Activated gamma-delta T cell treated with anti-CD3 and anti-CD28 coated beads, Interleukin-2, amount 50 U/mL, for 16 hours (primary cell): Measurements from ENCODE around the gene QSOX1.

Experiments used
- DNase-seq: peaks from one replicate; pipeline ENCODE4 v3.0.0-alpha.2; 2020; ENCODE audit warnings: low read depth

Gene QSOX1

GRCh38 chr1:180169640-180170195, 15.0 kb downstream of the QSOX1 start:
- no peak for DNase-seq

DNA sequence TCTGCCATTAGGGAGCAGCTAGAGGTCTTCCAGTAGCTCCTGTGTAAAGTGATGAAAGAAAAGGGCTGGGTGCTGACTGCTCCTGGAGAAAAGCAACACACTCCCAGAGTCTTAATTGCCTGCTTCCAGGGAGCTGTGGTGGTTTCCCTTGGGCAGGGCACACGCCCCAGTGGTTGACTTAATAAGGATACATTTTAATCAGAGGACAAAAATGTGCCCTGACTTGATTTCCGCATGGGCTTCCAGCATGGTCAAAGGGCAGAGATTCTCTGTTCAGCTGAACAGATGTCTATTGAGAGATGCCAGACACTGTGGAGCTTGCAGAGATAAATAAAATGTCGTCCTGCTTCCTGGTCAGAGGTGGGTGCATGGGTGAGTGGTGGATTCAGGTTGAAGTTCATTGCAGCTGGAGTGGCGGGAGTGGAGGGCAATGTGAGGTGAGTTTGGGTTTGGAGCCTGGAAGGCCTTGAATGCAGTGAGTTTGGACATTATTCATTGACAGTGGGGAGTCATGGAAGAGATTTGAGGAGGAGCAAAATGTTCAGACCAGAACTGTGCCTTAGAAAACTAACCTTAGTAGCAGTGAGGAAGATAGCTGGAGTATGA, 16.0 kb downstream of the QSOX1 start:
- no peak for DNase-seq

DNA sequence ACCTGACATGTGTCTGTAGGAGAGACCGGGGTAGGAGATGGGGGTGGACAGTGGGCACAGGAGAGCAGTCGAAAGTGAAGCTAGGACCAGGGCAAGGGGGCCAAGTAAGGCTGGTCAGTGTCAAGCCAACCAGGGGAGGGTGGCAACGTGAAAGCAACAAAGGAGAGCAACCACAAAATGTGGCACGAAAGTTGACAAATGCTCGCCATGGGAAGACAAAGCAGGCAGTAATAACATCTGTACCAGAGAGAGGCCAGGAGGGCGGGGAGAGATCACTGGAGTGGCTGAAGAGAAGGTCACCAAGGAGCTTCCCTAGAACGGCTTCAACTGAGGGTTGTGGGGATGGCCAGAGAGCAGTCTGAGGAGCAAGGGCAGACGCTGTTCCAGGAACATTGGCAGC, 17.0 kb downstream of the QSOX1 start:
- no peak for DNase-seq

DNA sequence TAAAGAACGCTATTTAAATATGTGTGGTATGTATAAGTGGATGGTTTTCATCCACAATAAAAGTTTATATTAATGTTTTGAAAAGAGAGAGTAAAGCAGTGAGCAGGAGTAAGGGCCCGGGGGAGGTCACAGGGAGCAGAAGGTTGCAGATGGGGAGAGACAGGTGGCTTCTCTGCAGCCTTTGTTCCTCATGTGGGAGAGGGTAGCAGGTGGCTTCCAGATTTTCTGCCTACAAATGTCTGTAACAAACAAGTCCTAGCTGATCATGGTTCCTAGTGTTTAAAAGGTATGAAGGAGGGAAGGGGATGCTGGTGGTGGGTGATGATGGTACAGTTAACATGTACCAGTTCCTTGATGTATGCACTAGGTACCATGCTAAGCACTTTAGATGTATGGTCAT, 18.8 kb downstream of the QSOX1 start:
- no peak for DNase-seq

- DNase-seq = no peak
Measured at GRCh38 chr1:180173952-180174351, 19.3 kb downstream of the QSOX1 start.

GRCh38 chr1:180175291-180175690, 20.6 kb downstream of the QSOX1 start:
- no peak for DNase-seq

DNA sequence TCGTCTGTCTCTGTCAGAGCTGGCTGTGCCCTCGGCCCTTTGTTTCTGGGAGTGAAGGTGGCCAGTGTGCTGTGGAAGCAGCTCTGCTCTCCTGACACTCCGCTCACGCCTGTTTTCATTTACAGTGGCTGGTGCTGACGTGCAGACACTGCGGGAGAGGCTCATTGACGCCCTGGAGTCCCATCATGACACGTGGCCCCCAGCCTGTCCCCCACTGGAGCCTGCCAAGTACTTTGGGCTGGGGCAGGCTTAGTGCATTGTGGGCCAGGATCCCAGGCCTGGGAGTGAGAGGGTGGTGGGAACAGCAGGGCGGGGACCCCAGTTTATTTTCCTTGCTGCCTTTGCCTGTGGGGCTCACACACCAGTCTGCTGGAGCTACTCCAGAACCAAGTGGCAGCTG, 21.1 kb downstream of the QSOX1 start:
- DNase-seq = no peak

DNA sequence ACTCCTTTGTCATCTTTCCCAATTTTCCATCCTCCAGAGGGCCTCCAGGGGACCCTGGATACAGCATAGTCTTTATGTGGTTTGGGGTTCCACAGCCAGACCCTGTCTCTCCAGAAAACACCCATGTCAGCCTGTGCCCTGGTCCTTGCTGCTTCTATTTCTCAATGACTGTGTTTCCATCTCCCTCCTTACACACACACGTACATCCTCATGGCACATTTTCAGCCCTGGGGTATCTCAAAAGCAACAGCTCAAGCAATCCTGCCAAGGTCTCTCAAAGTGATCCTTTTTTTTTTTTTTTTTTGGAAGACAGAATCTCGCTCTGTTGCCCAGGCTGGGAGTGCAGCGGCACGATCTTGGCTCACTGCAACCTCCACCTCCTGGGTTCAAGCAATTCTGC, 22.3 kb downstream of the QSOX1 start:
- DNase-seq = no peak

GRCh38 chr1:180177931-180178330, 23.3 kb downstream of the QSOX1 start:
- no peak for DNase-seq

DNA sequence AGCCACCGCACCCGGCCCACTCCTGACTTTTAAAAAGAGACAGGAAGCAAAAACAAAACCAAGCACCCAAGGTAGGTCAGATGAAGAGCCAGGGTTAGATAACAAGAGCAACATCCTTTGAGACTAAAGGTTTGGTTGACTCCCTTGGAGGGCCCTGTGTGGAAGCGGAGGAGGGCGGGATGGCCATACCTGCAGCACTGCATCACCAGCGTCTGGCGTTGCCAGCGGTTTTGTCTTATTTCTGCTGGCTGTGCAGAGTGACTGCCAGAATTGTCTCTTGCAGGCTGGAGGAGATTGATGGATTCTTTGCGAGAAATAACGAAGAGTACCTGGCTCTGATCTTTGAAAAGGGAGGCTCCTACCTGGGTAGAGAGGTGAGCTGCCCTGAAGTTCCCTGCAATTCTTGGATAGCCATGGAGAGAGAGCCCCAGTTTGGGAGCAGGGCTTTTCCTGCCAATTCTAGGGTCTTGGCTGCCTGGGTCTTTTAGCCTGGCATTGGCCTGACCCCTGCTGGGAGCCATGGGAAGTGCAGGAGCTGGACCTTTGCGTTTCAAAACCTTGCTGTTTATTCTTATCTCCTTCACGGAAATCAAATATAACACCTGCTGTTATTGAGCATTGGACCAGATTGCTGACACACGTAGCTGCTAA, 24.0 kb downstream of the QSOX1 start:
- peak; percentile 39 for DNase-seq

DNA sequence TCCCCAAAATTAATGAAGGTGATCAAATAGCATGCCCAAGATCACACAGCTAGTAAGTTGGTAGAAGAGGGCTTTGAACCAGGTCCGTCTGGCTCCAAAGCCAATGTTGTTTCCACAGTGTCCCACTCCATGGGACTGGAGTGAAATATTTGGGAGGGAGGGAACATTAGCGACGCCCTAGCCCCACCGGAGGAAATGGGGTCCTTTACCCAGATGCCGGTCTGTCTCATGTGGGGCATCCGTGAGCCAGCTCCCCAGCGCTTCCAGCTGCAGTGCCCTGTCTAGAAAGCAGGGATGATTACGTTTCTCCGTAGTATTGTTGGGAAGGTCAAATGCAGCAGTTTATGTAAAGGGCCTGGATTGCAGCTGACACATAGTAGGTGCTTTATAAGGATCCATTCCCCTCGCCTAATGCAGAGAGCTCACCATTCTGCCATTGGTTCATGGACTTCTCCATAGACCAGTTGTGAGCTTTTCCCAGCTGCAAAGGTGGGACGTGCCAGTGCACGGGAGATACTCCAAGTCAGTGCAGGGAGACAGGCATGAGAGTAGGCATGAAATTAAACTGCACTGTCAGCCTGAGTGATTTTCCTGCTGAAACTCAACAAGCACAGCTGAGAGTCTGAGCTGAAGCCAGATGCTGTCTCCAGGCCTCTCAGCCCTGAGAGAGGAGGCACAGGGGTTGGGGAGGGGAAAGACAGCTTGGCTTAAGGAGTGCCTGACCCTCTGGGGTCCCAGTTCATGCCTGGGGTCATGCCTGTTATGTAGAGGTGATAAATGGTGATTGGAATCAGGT, 24.7 kb downstream of the QSOX1 start:
- DNase-seq = no peak

GRCh38 chr1:180181048-180181447, 26.4 kb downstream of the QSOX1 start:
- no peak for DNase-seq

GRCh38 chr1:180181996-180182642, 27.4 kb downstream of the QSOX1 start:
- DNase-seq = no peak

GRCh38 chr1:180182643-180183311, 28.1 kb downstream of the QSOX1 start:
- DNase-seq = no peak

DNA sequence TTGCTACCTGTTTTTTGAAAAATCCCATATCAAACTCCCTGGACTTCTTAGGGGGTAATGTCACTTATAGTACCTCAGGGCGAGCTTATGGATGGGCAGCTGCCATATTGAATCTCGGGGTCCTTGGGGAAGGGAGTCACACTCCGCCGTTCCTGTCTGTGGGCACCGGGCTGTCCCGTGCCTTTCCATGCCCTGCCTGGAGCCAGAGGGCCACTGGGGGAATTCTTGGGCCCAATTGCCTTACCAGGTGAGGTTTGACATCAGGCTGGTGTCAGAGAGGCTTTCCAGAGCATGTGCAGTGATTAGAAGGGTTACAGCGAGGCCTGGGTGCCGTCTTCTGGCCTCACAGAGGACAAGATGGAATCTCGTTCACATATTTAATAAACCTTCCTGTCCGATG, 28.8 kb downstream of the QSOX1 start:
- no peak for DNase-seq

GRCh38 chr1:180184041-180184440, 29.4 kb downstream of the QSOX1 start:
- no peak for DNase-seq

GRCh38 chr1:180185281-180185680, 30.6 kb downstream of the QSOX1 start:
- DNase-seq = no peak

GRCh38 chr1:180185971-180186645, 31.4 kb downstream of the QSOX1 start:
- DNase-seq = no peak

DNA sequence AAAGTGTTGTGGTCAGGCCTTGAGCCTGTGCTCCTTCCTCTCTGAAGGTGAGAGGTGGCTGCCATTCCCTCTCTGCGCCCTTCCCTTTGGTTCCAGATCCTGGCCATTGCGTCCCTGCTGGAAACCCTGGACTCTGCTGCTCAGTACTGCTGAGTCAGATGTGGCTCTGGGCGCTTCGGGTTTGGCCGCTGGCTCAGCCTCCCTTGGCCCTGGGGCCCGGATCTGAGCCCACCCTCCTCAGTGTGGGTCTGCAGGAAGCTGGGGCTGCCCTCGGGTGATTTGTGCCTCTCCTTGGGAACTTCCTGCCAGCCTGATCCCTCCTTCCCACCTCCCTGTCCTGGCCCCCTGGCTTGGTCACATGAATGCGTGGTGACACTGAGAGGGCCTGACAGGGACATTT, 32.2 kb downstream of the QSOX1 start:
- no peak for DNase-seq

DNA sequence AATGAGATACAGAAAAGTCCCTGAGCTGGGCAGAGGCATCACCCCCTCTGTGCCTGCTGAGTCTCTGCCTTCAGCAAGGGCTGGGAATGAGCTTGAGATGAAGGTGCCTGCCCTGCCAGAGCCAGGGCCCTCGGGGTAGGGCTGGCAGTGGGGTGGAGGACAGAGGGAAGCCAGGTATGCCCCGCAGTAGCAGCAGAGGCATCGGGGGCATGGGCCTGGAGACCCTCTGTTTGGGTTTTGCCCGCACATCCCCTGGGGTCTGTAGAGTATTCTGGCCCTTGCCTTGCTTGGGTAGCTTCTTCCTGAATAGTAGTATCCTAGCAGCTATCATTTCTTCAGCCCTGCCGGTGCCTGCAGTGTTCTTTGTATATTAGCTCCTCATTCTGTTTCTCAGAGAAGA, 33.0 kb downstream of the QSOX1 start:
- no peak for DNase-seq

GRCh38 chr1:180188091-180188506, 33.4 kb downstream of the QSOX1 start:
- no peak for DNase-seq
